Natural killer cell (primary cell): ENCODE measurements around the gene KIAA1671. TPM values are rescaled to one million over a fixed set of nuclear protein-coding genes. Genes with fewer than 3 reads are reported as not detected.

ENCODE experiments used
- ATAC-seq, 3 donors: fragments of 150-1000 bp in 2 of 3; fragments of 200-7000 bp in 1 of 3; cut with Tn5 transposase; 1 replicate in 1 of 3; 2 replicates in 2 of 3; pipeline ENCODE4 v1.10.0; 2021; ENCODE audit warnings: mild to moderate bottlenecking in 2 of 3, moderate library complexity in 2 of 3
- DNase-seq, 2 donors: peaks; one replicate each; pipeline versions ENCODE4 v3.0.0 to v3.0.0-alpha.2; 2013 to 2021; ENCODE audit warnings: mixed read lengths in 1 of 2
- H3K27ac ChIP-seq: one replicate; pipeline ENCODE4 v1.5.1; 2013; ENCODE audit warnings: mild to moderate bottlenecking, low read length
- H3K27me3 ChIP-seq: one replicate; pipeline ENCODE4 v1.6.1; 2013; ENCODE audit warnings: low read length; ENCODE audit not compliant: control insufficient read depth, insufficient read depth
- H3K36me3 ChIP-seq: one replicate; pipeline ENCODE4 v1.6.1; 2013; ENCODE audit warnings: low read length; ENCODE audit not compliant: control insufficient read depth, insufficient read depth
- H3K4me1 ChIP-seq: one replicate; pipeline ENCODE4 v1.6.1; 2013; ENCODE audit warnings: low read length; ENCODE audit not compliant: control insufficient read depth, insufficient read depth
- H3K4me3 ChIP-seq: one replicate; pipeline ENCODE4 v1.5.1; 2013; ENCODE audit warnings: low read length
- H3K9me3 ChIP-seq: one replicate; pipeline ENCODE4 v1.6.1; 2013; ENCODE audit warnings: low read length; ENCODE audit not compliant: control insufficient read depth, insufficient read depth
- H3K27ac Mint-ChIP-seq, 2 donors: one replicate each; pipeline ENCODE4 v1.8.0; 2022; ENCODE audit warnings: mild to moderate bottlenecking in 2 of 2, mixed read lengths in 2 of 2, moderate library complexity in 1 of 2
- H3K27me3 Mint-ChIP-seq, 2 donors: one replicate each; pipeline ENCODE4 v1.8.0; 2022; ENCODE audit warnings: low read depth in 2 of 2, mixed read lengths in 2 of 2
- H3K36me3 Mint-ChIP-seq: one replicate; pipeline ENCODE4 v1.8.0; 2022; ENCODE audit warnings: mixed read lengths
- H3K4me1 Mint-ChIP-seq, 2 donors: one replicate each; pipeline ENCODE4 v1.8.0; 2022; ENCODE audit warnings: mixed read lengths in 2 of 2
- H3K4me3 Mint-ChIP-seq: one replicate; pipeline ENCODE4 v1.8.0; 2022; ENCODE audit warnings: mild to moderate bottlenecking, moderate library complexity, mixed read lengths
- H3K9me3 Mint-ChIP-seq, 2 donors: one replicate each; pipeline ENCODE4 v1.8.0; 2022; ENCODE audit warnings: mixed read lengths in 2 of 2
- WGBS: methylation state at CpG from one replicate; pipeline ENCODE4 v1.1.7; 2013; ENCODE audit warnings: missing lambda C conversion rate; ENCODE audit not compliant: insufficient coverage; 5-methylcytosine and 5-hydroxymethylcytosine counted together
- intact Hi-C: fragments of 100-400 bp; cut with micrococcal nuclease; formaldehyde crosslinking; loops from one replicate; pipeline ENCODE4 v1.14.2; 2022
- total RNA-seq, 4 donors: library from RNA; stranded (reverse); fragments of 120-200 nt in 1 of 4; gene quantifications; one replicate each; pipeline versions ENCODE4 v1.2.3 to v1.2.4, GENCODE V29; 2013 to 2022
- TF ChIP-seq, protein P1 (sequence below): fragments of 200-600 bp; IDR thresholded peaks from one replicate; pipeline ENCODE4 v1.8.0; 2022; ENCODE audit warnings: antibody characterized with exemption

The KIAA1671 gene
- total RNA-seq, 3 donors from 2014 or later (not counting 1 experiment from before 2014, with no cell fraction given): 3.6 to 24.0 (median 7.3) TPM

DNA sequence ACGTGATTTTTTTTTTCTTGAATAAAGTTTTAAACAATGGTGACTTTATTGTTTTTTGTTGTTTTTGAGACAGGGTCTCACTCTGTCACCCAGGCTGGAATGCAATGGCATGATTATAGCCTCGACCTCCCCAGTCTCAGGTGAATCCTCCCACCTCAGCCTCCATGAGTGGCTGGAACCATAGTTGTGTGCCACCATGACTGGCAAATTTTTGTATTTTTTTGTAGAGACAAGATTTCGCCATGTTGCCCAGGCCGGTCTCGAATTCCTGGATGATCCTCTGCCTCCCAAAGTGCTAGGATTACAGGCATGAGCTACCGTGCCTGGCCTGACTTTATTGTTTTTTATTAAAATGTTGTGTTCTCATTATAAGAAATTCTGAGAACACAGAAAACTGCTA lies 235.0 kb downstream of the KIAA1671 start:
- WGBS: 81% methylated on average over 5 of the region's 6 CpGs
- intact Hi-C loops: no loop called here

DNA sequence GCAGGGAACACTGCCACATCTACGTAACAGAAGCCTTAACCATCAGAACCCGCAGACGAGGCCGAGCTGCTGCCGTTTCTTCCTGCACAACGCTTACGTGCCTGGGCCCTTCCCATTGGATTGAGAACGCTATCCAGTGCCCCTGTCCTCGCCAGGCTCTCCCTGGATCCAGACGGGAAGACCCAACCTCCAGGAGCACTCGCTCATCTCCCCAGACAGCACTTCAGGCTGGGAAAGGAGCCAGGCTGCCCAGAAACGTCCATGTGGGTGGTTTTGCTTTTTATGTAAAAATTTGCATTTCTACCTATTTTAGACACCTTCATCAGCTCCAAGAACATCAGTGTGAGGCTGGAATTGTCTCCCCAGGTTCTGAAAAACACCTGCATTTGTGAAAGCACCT lies 239.9 kb downstream of the KIAA1671 start:
- no peak overlapping the region for H3K27ac ChIP-seq
- DNase-seq (no peak), ATAC-seq (no peak)
- Mint-ChIP-seq H3K9me3 (no peaks in the 10 kb centered on the region), H3K4me1 (no peaks in the 10 kb centered on the region), H3K27ac (no peak overlapping the region), H3K4me3 (no peak overlapping the region), H3K36me3 (no peaks in the 10 kb centered on the region), H3K27me3 (no peaks in the 10 kb centered on the region)
- no peak overlapping the region for H3K4me3 ChIP-seq
- intact Hi-C loops: loop anchor here (10.0 kb wide), 1 partner anchor 582 kb away; no protein-coding TSS in a partner anchor
- no peaks in the 10 kb centered on the region for H3K36me3 ChIP-seq
- WGBS: 89% methylated on average over 11 of the region's 12 CpGs
- TF ChIP-seq, protein P1, sequence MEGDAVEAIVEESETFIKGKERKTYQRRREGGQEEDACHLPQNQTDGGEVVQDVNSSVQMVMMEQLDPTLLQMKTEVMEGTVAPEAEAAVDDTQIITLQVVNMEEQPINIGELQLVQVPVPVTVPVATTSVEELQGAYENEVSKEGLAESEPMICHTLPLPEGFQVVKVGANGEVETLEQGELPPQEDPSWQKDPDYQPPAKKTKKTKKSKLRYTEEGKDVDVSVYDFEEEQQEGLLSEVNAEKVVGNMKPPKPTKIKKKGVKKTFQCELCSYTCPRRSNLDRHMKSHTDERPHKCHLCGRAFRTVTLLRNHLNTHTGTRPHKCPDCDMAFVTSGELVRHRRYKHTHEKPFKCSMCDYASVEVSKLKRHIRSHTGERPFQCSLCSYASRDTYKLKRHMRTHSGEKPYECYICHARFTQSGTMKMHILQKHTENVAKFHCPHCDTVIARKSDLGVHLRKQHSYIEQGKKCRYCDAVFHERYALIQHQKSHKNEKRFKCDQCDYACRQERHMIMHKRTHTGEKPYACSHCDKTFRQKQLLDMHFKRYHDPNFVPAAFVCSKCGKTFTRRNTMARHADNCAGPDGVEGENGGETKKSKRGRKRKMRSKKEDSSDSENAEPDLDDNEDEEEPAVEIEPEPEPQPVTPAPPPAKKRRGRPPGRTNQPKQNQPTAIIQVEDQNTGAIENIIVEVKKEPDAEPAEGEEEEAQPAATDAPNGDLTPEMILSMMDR: no peak
- no peaks in the 10 kb centered on the region for H3K9me3 ChIP-seq
- H3K4me1 ChIP-seq: no peaks in the 10 kb centered on the region
- no peaks in the 10 kb centered on the region for H3K27me3 ChIP-seq

More for the DNA sequence above, 235.0 kb downstream of the KIAA1671 start:
- H3K27ac ChIP-seq: no peak overlapping the region
- Mint-ChIP-seq H3K27me3 (no peaks in the 10 kb centered on the region), H3K27ac (no peak overlapping the region), H3K36me3 (no peaks in the 10 kb centered on the region), H3K4me1 (no peaks in the 10 kb centered on the region), H3K4me3 (no peak overlapping the region), H3K9me3 (no peaks in the 10 kb centered on the region)
- ATAC-seq (no peak), DNase-seq (no peak)
- TF ChIP-seq, protein P1: no peak
- H3K27me3 ChIP-seq: no peaks in the 10 kb centered on the region
- H3K9me3 ChIP-seq: no peaks in the 10 kb centered on the region
- H3K4me1 ChIP-seq: no peaks in the 10 kb centered on the region
- no peak overlapping the region for H3K4me3 ChIP-seq
- no peaks in the 10 kb centered on the region for H3K36me3 ChIP-seq

DNA sequence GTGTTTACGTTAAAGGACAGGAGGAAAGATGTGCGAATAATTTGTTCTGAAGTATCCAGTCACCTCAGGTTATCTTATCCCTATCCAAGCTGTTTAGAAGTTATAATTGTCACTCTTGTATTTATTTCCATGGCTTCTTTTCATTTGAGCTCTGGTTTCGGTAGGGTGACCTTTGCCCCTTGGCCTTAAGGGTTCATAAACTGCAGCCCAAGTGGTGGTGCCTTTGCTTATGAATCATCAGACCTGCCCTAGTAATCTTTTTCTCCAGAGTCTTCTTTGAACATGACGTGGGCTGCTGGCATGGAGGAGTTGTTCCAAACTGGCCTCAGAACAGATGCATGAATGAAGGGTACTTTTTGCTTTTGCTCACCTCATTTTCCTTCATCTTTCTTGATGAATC lies 240.6 kb downstream of the KIAA1671 start:
- no peaks in the 10 kb centered on the region for H3K9me3 Mint-ChIP-seq
- no peak for DNase-seq
- no peaks in the 10 kb centered on the region for H3K9me3 ChIP-seq
- H3K4me3 Mint-ChIP-seq: no peak overlapping the region
- H3K36me3 Mint-ChIP-seq: no peaks in the 10 kb centered on the region
- no peaks in the 10 kb centered on the region for H3K4me1 ChIP-seq
- TF ChIP-seq, protein P1: no peak
- H3K4me1 Mint-ChIP-seq: no peaks in the 10 kb centered on the region
- 63% methylated on average over 4 of the region's 4 CpGs for WGBS
- intact Hi-C loops: loop anchor here (10.0 kb wide), 1 partner anchor 582 kb away; no protein-coding TSS in a partner anchor
- H3K27me3 Mint-ChIP-seq: no peaks in the 10 kb centered on the region
- H3K36me3 ChIP-seq: no peaks in the 10 kb centered on the region
- no peak overlapping the region for H3K4me3 ChIP-seq
- H3K27ac ChIP-seq: no peak overlapping the region
- H3K27ac Mint-ChIP-seq: no peak overlapping the region
- ATAC-seq: no peak
- H3K27me3 ChIP-seq: no peaks in the 10 kb centered on the region

DNA sequence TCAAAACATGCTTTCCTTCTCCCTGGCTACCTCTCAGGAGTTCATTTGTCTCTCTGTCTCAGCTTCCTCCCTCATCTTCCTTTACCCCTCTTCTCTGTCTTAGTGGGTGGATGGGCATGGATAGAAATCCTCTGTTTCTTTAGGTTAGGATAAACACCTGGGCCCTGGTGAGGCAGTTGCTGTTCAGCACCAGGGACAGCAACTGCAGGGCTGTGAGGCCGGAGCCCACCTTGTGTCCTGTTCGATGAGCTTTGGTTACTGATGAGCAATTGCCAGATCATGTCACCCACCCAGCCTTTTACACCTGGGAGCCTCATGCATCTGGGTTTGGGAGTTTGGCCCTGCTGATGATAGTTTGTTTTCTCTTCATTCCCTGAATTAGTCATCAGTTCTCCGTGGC lies 241.0 kb downstream of the KIAA1671 start:
- Mint-ChIP-seq H3K4me3 (no peak overlapping the region), H3K9me3 (no peaks in the 10 kb centered on the region), H3K27ac (no peak overlapping the region), H3K27me3 (no peaks in the 10 kb centered on the region), H3K36me3 (no peaks in the 10 kb centered on the region), H3K4me1 (no peaks in the 10 kb centered on the region)
- Histone ChIP-seq H3K27ac (no peak overlapping the region), H3K9me3 (no peaks in the 10 kb centered on the region), H3K27me3 (no peaks in the 10 kb centered on the region), H3K36me3 (no peaks in the 10 kb centered on the region), H3K4me1 (no peaks in the 10 kb centered on the region), H3K4me3 (no peak overlapping the region)
- intact Hi-C loops: loop anchor here (10.0 kb wide), 1 partner anchor 581 kb away; no protein-coding TSS in a partner anchor
- 89% methylated on average over 3 of the region's 3 CpGs for WGBS
- DNase-seq: no peak
- TF ChIP-seq, protein P1: no peak
- no peak for ATAC-seq
